A673 (cell line): Measurements from ENCODE around the gene CEBPE. TPM values are rescaled to one million over a fixed set of nuclear protein-coding genes. Genes with fewer than 3 reads are reported as not detected.

Experiments
- BruUV-seq: library from RNA; stranded (reverse); fragments of 400-500 nt; replicated peaks from 2 replicates; lab custom pipeline; 2021; lab: Mats Ljungman, UMichigan
- CTCF ChIA-PET: fragments of 300-600 bp; sonication (Branson Sonifier 250); formaldehyde crosslinking; loops from one replicate; lab custom pipeline; 2022; ENCODE audit warnings: antibody characterized with exemption; lab: Charles Lee
- POLR2A ChIA-PET: fragments of 300-600 bp; sonication (Branson Sonifier 250); formaldehyde crosslinking; loops from one replicate; lab custom pipeline; 2022; ENCODE audit warnings: antibody characterized with exemption; ENCODE audit not compliant: low non-redundant PET; lab: Charles Lee
- DNase-seq: peaks from one replicate; pipeline ENCODE4 v3.0.0-alpha.2; 2015; ENCODE audit warnings: low spot score
- H3K27ac ChIP-seq: fragments of 200-600 bp; sonication (generic); 2 replicates; pipeline ENCODE4 v1.5.1; 2016; ENCODE audit warnings: mixed run types, low read depth, mild to moderate bottlenecking, mixed read lengths, antibody characterized with exemption, low read length; ENCODE audit not compliant: poor library complexity, severe bottlenecking
- H3K27me3 ChIP-seq: fragments of 200-600 bp; sonication (generic); replicated peaks from 2 replicates; pipeline ENCODE4 v1.6.1; 2017; ENCODE audit warnings: mixed run types, low read depth, mild to moderate bottlenecking, mixed read lengths, antibody characterized with exemption, low read length; ENCODE audit not compliant: insufficient read depth, poor library complexity
- H3K36me3 ChIP-seq: fragments of 200-600 bp; sonication (generic); 2 replicates; pipeline ENCODE4 v1.6.1; 2016; ENCODE audit warnings: mixed run types, mild to moderate bottlenecking, mixed read lengths, antibody characterized with exemption, low read length; ENCODE audit not compliant: insufficient read depth, poor library complexity, severe bottlenecking
- H3K4me1 ChIP-seq: fragments of 200-600 bp; sonication (generic); 2 replicates; pipeline ENCODE4 v1.6.1; 2017; ENCODE audit warnings: mixed run types, mild to moderate bottlenecking, mixed read lengths, antibody characterized with exemption, low read length; ENCODE audit not compliant: insufficient read depth, poor library complexity, severe bottlenecking
- H3K4me3 ChIP-seq: fragments of 200-600 bp; sonication (generic); 2 replicates; pipeline ENCODE4 v1.5.1; 2016; ENCODE audit warnings: low read depth, mixed run types, mild to moderate bottlenecking, mixed read lengths, low read length; ENCODE audit not compliant: poor library complexity, severe bottlenecking
- H3K9me3 ChIP-seq: fragments of 200-600 bp; sonication (generic); 2 replicates; pipeline ENCODE4 v1.6.1; 2016; ENCODE audit warnings: mixed run types, low read depth, mild to moderate bottlenecking, mixed read lengths, antibody characterized with exemption, low read length; ENCODE audit not compliant: poor library complexity, severe bottlenecking
- CTCF ChIP-seq: fragments of 300-800, 200-600 bp; sonication (generic); conservative IDR thresholded peaks from 2 replicates; pipeline ENCODE4 v1.5.1; 2017; ENCODE audit warnings: low read depth, mild to moderate bottlenecking, antibody characterized with exemption, low read length, moderate library complexity, mixed read lengths
- EZH2 ChIP-seq: fragments of 200-600 bp; sonication (generic); IDR thresholded peaks from 2 replicates; pipeline ENCODE4 v1.6.1; 2017; ENCODE audit warnings: borderline replicate concordance, low read depth, mild to moderate bottlenecking, mixed read lengths, antibody characterized with exemption, low read length; ENCODE audit not compliant: poor library complexity, severe bottlenecking
- intact Hi-C: fragments of 100-400 bp; cut with micrococcal nuclease; formaldehyde crosslinking; loops from one replicate; pipeline ENCODE4 v1.10.0; 2022; ENCODE audit not compliant: unreplicated experiment
- total RNA-seq: library from RNA; stranded (reverse); gene quantifications from 2 replicates; pipeline ENCODE4 v1.2.3, GENCODE V29; 2021

The CEBPE gene
- total RNA-seq, 1 experiment from 2014 or later = not detected

- ChIA-PET POLR2A (no interaction called here), CTCF (no interaction called here)
- no peak for DNase-seq
- BruUV-seq = no TSS peak
- intact Hi-C loops = no loop called here
- H3K4me3 ChIP-seq = no peak overlapping the region
- no peak overlapping the region for H3K27ac ChIP-seq
- H3K4me1 ChIP-seq = peaks cover 16% of the 10 kb centered on the region
- no peak for TF ChIP-seq EZH2
- TF ChIP-seq CTCF = no peak
- H3K36me3 ChIP-seq = no peaks in the 10 kb centered on the region
- H3K9me3 ChIP-seq = no peaks in the 10 kb centered on the region
- H3K27me3 ChIP-seq = no peaks in the 10 kb centered on the region
Observed at GRCh38 chr14:23148591-23149249, 29.7 kb upstream of the CEBPE start.

GRCh38 chr14:23147676-23148075 lies 28.6 kb upstream of the CEBPE start:
- intact Hi-C loops = no loop called here

GRCh38 chr14:23146980-23147379 lies 27.9 kb upstream of the CEBPE start:
- TF ChIP-seq EZH2 = no peak
- TF ChIP-seq CTCF = no peak
- Histone ChIP-seq H3K36me3 (no peaks in the 10 kb centered on the region), H3K9me3 (no peaks in the 10 kb centered on the region), H3K27me3 (no peaks in the 10 kb centered on the region), H3K4me3 (no peak overlapping the region), H3K27ac (no peak overlapping the region), H3K4me1 (peaks cover 31% of the 10 kb centered on the region)
- no TSS peak for BruUV-seq
- no peak for DNase-seq
- intact Hi-C loops = no loop called here
- CTCF ChIA-PET = no interaction called here
- POLR2A ChIA-PET = no interaction called here

More at GRCh38 chr14:23147676-23148075, 28.6 kb upstream of the CEBPE start:
- no peak for TF ChIP-seq CTCF
- TF ChIP-seq EZH2 = no peak
- Histone ChIP-seq H3K27ac (no peak overlapping the region), H3K9me3 (no peaks in the 10 kb centered on the region), H3K4me1 (peaks cover 24% of the 10 kb centered on the region), H3K36me3 (no peaks in the 10 kb centered on the region), H3K4me3 (no peak overlapping the region), H3K27me3 (no peaks in the 10 kb centered on the region)
- no TSS peak for BruUV-seq
- ChIA-PET CTCF (no interaction called here), POLR2A (no interaction called here)
- DNase-seq = no peak
